Lung microvascular endothelial cell (primary cell): ENCODE measurements around the gene CDC42BPB. TPM values are rescaled to one million over a fixed set of nuclear protein-coding genes. Genes with fewer than 3 reads are reported as not detected.

ENCODE experiments used
- DNase-seq, 2 donors: peaks; one replicate each; pipeline versions ENCODE4 v3.0.0 to v3.0.0-alpha.2; 2010; ENCODE audit warnings: low read depth in 2 of 2
- total RNA-seq: library from RNA; depleted of rRNA; stranded (reverse); fragments of >200 nt; gene quantifications from 2 replicates; pipeline ENCODE4 v1.2.1, GENCODE V29; 2014

The CDC42BPB gene
- total RNA-seq, 1 donor from 2014 or later, result 104 TPM

- no peak for DNase-seq
Observed at GRCh38 chr14:102947321-102948103, 109.8 kb downstream of the CDC42BPB start.

DNA sequence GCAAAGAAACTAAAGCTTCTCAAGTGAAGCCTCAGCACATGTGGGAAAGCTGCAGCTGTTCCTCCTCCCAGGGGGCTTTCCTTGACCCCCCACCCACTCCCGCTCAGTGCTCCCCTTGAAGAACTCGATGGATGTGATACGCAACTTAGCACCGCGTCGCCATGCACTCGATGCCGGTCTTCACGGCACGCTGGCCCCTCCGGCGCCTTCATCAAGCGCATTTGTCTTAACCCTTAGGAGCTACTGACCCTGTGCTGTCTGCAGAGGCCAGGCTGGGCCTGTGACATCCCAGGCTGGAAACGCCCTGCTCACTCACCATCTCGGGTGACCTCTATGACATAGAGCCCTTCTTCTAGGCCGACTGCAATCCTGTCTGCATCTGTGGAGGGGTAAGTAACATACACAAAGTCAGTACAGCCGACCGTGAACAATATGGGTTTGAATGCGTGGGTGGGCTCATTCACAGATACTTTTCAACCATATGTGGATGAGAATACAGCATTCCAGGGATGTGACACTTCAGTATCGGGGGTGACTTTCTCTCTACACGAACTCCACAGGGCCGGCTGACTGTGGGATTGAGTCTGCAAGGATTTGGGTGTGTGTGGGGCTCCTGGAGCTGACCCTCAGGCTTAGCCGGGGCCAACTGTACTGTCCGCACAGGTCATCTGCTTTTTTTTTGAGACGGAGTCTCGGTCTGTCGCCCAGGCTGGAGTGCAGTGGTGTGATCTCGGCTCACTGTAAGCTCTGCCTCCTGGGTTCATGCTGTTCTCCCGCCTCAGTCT is 111.8 kb downstream of the CDC42BPB start:
- no peak for DNase-seq

DNA sequence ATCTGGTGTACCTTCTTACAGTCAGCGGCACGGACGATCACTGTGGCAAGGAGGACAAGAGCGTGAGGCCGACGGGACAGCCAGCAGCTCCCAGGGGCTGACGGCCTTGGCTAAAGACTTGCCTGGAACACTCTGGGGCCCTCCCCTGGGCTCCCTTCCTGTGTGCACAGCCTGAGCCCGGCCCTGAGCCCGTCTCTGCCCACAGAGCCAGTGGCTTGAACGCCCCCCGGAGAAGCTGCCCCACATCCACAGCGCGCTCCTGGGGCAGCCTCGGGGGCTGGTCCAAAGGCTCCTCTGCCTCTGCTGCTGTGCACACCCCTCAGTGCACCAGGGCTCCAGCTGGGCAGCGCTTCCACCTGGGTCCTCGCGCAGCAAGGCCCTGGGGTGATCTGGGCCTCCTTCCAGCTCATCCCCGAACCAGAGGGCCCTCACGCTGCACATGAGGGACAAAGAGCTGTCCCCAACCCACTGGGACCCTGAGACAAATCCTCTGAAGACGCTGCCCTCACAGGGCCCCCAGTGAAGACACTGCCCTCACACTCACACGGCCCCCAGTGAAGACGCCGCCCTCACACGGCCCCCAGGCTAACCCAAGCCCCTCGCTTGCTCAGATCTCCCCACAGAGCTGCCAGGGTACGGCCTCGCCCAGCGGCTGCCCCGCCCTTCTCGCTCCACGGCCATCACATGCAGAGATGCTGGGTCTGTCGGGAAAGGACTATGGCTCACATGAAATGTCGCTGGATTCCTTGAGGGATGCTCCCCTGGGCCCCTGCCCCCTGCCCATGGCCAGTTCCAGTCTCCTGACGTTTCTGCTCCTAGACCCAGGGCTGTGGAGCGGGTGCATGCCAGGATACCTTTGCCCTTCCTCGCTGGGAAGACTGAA is 112.7 kb downstream of the CDC42BPB start:
- DNase-seq, result no peak

- DNase-seq, result no peak
Observed at GRCh38 chr14:102943979-102944378, 113.4 kb downstream of the CDC42BPB start.

DNA sequence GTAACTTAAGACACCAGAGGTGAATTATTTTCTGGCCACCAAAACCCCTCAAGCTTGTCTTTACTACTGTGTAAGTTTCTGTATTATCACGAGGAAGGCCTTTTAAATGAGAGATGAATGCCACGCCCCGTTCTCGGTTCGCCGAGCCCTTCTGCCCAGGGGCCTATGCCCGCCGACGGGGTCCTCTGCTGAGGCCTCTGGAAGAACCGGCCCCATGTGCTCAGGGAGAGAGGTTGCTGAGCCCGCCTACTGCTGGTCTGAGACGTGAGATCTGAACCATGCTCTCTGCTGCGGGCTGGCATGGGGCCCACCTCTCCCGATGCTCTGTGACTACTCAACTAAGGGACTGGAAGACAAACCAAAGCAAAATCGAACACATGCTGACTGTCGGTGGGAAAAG is 113.9 kb downstream of the CDC42BPB start:
- no peak for DNase-seq

DNA sequence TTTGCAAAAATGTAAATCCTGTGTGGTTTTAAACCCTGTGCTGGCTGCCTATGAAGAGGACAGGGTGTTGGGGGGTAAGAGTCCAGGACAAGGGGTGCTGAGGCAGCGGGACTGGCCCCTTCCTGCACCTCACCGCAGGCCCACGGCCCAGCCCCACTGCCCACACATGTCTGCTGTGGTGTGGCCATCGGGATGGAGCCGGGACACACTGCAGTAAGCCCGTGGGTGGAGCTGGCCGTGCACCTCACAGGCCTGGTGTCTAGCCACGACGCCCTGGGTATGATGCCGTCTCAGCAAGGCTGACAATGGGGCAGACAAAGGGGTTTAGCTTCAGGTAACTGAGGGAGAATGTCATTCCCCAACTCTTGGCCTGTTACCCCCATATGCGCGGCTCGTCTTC is 115.3 kb downstream of the CDC42BPB start:
- no peak for DNase-seq

- no peak for DNase-seq
Observed at GRCh38 chr14:102941419-102942011, 115.8 kb downstream of the CDC42BPB start.

- no peak for DNase-seq
Observed at GRCh38 chr14:102940729-102941362, 116.5 kb downstream of the CDC42BPB start.

DNA sequence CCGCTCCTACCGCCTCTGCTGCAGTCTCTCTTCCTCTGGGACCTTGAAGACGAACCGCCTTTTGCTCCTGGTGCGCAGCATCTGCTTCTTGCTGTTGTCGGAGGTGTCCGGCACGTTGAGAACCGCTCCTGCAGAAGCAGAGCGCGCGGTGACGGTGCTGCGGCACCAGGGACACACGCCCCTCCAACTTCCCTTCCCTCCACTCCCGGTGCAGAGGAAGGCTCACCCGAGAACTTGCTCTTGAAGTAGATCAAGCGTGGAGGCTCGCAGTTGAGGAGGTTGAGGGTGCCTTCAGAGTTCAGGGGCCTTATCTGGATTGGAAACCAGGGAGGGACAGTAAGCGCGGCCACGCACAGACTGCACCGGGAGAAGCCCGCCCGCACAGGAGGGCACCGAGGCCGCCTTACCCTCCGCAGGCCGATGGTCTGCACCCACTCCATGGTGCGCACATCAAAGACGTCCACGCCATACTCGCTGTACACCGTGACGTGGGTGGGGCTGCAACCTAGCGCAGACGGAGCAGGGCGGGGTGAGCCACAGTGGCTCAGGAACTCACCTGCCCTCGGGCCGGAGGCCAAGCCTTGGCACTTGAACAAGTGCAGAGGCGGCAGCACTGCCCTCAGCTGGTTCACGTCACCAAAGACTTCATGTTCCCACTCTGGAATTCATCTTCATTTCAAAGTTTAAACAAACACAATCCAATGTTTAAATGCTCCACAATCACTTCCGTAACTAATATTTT is 117.4 kb downstream of the CDC42BPB start:
- DNase-seq, result no peak

- no peak for DNase-seq
Observed at GRCh38 chr14:102939329-102939728, 118.0 kb downstream of the CDC42BPB start.

- no peak for DNase-seq
Observed at GRCh38 chr14:102938191-102938590, 119.2 kb downstream of the CDC42BPB start.

DNA sequence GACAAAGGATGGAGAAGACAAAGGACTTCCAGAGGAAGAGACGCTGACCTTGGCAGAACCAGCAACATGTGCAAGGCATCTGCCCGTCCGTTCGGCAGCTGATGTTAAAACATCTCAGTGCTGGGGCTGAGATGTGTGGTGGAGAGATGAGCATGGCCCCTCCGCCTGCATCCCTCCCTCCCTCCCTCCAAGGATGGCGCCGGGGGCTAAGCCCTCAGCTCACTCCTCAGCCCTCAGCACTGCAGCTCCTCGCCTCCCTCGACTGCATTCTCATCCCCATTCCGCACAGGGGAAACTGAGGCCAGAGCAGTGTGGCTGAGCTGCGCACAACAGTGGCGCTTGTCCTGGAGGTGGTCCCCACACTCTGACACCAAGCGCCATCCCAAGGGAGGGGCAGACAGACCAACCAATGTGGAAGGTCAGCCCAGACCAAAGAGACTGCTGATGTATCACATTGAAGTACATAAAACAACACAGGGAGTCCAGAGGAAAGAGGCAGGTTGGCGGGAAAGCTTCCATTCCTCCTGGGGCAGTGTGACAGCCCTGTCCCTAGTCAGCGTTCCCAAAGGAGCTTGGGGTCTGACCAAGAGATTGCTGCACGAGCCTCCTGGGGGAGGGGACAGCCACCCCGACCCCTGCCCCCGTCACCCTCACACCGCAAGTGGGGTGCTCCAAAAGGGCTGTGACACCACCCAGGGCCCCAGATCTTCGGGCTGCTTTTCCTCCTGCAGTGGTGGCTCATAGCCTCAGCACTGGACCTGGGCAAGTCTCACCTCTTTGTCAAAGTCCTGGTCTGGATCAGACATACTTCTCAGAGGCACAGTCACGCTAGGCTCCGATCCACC is 119.8 kb downstream of the CDC42BPB start:
- DNase-seq, result no peak

- no peak for DNase-seq
Observed at GRCh38 chr14:102935756-102936155, 121.6 kb downstream of the CDC42BPB start.

DNA sequence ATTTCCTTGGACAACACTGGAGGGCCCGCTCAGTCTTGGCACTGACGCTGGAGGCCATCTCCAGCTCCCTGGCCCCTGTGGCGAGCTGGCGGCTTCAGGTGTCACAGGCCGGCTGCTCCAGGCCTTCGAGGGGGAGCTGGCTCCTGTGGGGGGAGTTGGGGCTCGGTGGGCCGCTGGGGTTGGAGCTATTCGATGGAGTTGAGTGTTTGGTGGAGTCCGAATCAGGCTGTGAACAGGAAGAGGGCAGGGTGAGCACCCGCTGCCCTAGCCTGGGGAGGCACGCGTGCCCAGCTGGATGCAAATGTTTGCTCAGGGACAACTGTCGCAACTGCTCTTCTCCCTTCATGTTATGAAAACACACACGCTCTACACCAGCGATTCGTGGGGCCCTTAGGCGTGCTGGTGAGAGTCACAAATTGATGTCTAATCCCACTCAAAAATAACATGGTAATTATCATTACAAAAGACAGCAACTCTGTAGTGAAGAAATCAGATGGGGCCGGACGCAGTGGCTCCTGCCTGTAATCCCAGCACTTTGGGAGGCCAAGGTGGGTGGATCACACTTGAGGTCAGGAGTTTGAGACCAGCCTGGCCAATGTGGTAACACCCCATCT is 123.6 kb downstream of the CDC42BPB start:
- no peak for DNase-seq

GRCh38 chr14:102932484-102933248 is 124.7 kb downstream of the CDC42BPB start:
- no peak for DNase-seq

DNA sequence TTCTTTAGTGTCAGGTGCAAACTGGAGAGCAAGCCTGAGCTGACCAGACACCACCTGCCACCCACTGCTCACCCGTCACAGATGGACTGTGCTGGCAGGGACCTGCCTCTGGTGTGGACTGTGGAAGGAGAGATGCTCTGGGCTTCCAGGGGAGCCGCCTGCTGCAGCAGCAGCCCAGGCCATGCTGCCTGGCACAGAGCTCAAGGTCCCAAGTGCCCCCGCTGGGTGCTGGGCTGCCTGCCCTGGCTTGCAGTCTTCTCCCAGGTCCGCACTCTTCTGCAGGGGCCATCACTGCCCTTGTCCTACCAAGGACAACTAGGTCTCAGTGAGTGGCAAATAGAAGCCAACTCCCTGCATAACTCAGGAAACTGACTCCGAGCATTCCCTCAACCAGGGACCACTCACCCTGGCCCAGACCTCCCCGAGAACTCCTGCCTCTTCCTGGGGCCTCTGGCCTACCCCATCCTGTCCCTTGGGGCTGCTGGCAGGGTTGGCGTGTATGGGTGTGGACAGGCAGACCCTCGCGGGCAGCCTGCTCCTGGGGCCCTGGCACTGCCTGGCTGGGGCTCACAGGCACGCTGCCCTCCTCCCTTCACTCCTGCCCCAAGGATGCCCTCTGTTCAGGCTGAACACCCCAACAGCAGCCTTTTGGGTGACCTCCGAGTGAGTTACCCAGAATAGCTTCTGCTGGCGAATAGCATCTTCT is 125.6 kb downstream of the CDC42BPB start:
- no peak for DNase-seq

DNA sequence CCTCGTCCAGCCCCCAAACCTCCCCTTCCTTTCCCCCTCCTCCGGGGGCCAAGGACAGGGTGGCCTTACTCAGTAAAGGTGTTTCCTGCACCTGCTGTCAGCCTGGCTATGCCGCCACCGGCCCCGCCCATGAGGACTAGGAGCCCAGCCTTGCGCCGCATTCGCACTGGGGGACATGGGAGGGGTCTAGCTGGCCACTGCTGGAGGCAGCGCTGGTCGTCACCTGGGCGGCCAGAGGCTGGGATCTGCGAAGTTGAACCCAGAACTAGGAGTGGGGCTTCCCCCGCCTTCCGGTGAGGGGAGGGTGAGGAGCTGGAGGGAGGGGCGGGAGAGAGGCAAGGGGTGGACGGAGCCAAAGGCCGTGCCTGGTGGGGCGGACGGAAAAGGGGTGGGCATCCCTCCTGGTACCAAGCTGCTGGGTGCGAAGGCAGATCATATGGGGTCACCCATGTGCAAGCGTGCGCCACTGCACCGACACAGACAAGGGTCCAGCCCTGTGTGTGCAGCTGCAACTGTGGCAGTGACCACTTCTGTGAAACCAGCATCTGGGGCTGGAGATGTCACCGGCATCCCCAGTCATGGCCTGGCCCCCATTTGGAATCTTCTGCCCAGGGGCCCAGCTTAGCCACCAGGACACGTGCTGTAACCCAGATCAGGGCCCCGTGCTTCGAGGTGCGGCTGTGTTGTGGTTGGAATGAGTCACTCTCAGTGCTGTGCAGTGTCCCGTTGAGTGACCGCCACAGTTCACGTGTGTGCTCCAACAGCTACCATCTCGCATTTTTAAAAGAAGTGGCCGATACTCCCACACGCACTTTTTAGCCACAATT is 126.4 kb downstream of the CDC42BPB start:
- DNase-seq, result peak; percentile 21 to 29
